NCI-H2227 (cell line): Measurements from ENCODE around the gene ITIH3.

Experiments
- DNase-seq: peaks from one replicate; lab custom pipeline; 2025; ENCODE audit not compliant: unreplicated experiment; lab: John Stamatoyannopoulos, UW

Gene ITIH3

DNA sequence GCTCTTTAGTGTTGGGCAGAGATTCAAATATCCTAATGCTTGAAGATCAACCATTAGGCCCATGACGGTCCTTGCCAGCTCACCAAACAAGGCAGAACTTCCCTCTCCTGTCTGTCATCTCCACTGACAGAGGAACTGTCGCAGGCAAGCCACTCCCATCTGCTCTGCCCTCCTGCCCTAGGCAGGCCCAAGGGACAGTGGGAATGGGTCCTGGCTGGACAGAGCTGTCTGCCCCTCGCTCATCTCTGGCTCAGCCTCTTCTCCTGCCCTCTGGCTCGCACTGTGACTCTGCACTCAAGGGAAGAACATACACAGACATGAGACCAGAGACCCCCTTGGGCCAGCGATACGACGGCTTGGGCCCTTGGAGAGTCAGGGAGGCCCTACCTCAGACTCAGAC is 47.8 kb downstream of the ITIH3 start:
- DNase-seq = no peak

DNA sequence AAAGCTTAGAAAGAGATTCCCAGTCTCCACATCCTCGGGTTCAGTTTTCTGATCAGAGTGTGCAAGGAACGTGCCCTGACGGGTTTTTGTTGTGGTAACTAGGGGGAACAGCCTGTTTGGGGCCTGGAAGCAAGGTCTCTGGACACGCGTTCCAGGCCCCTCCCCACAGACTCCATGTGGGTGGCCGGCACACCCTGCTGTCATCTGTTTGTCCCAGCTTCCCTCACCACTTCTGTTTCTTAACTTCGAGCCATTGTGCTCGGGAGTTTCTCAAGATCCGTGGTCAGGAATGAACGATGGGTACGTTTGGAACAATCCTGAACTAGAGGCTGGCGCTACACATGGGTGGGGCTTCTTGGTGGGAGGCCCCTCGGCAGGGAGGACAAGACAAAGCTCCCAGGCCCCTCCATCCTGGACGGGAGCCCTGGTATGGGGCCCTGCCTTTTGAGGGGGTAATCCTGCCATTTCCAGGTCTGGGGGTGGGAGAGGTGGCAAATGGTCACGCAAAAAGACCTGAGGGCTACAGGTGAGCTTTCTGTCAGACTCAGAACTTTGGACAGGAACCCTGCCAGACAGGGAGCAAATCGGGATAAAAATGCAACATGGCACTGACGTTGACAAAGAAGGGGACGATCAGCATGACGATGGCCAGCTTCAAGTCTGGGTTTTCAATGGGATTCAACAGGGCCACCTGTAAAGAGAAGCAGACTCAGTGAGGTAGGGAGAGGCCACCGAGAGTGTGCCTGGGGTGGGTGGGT is 48.7 kb downstream of the ITIH3 start:
- DNase-seq = no peak

DNA sequence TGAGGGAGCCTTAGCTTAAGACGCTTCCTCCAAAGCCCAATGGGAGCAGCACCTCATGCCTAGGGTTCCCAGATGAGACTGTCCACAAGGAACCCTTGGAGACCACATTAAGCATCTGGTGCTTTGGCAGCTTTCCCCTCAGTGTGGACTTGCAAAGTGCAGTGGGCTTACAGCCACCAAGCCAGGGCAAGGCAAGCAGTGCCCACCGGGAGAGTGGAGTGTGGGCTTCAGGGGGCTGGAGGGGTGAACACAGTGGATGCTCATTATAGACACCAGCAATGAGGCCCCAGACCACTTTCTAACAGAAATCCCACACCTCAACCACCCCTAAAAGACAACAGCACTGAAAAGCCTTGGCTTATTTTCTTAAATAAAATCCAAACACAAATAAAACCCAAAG is 49.3 kb downstream of the ITIH3 start:
- DNase-seq = no peak

DNA sequence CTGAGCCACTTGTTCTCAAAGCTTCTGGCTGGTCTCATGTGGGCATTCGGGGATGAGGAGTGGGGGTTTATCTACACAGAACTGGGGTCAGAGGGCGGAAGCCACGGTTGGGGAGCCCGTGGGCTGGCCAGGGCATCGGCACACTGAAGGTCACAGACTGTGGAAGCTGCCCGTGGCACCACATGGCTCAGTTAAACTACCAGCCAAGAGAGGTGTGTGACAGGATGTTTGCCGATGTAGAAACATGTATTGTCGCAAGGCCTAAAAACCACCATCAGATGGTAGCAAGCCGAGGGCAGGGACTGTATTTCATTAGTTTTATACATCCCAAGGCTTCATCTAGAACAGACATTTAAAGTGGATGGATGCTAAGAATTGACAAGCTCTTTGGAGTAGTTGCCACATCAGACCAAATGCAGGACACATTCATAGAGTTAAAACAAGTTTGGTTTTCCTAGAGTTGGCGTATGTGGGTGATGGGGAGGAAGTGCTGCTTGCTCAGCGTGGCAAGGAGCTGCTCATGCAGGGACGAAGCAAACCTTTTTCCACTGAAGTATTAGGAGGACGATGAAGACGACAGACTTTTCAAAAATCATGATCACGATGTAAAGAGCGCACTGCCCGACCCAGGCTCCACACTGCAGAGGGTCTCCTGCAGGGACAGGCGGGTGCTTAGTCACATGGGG is 49.8 kb downstream of the ITIH3 start:
- no peak for DNase-seq

DNA sequence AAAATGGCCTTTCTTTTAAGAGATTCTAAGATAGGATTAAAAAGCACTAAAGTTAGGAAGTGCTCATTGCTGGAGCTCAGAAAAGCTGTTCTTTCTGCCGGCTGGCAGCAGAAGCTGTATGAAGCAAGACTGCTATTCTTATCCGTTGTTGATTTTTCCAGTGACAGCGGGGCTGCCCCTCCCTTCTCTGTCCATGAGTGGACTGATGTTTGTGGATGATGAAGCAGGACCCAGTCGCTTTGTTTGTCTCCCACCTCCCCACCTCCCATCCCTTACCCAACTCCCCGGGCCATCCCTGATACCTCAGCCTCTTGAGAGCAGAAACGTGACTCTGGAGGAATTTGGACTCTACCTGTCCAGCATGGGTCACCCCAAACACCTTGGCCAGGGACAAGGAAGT is 50.6 kb downstream of the ITIH3 start:
- DNase-seq = no peak

DNA sequence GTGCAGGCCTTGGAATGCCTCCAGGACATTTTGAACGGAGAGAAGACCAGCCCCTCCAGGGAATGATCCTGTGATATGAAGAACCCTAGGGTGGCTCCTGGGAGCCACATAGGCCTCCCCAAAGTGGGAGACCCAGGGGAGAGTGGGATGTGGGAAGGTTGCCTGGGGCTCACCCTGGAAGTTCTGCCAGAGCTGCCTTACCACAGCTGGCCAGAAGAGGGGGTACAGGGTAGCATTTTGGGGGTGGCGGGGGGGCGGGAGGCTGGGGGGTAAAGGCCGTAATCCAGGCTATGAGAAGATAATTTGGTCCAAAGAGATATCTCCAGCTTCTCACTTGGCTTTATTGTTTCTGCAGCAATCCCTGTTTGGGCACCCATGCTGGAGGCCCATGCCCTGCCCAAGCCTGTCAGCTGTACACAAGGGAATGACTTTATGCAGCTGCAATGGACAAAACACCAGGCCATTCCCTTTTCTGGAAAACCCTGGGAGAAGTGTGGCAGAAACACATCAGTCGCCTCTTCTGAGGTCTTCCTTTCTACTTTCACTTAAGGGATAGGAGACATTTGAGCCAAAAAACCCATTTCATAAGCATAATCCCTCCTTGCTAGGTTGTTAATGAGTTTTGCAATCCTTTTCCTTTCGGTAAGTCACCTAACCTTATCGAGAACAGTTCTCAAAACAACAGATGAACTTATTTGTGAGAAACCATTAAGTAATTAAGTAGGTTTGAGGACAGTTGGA is 51.3 kb downstream of the ITIH3 start:
- no peak for DNase-seq

DNA sequence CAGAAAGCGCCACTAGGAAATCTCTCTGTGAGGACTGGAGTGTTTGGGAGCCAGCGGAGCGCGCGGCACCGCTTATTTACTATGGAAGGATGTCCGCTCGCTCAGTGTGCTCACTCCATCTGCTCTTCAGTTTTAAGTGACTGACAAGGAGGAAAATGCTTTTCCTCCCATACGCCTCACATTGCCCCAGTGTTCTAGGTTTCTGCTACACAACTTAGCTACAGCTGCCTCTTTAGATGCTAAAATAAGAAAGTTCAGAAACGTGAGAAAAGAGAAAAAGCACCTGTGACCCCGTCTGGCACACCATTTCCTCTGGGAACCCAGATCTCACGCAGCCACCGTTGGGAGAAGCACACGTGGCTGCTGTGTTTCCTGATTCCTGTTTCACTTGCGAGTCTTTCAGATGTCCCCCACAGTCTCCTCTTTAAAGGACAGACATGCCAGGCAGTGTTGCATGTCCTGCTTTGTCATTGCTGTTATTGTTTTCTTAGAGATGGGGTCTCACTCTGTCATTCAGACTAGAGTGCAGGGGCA is 51.9 kb downstream of the ITIH3 start:
- no peak for DNase-seq

DNA sequence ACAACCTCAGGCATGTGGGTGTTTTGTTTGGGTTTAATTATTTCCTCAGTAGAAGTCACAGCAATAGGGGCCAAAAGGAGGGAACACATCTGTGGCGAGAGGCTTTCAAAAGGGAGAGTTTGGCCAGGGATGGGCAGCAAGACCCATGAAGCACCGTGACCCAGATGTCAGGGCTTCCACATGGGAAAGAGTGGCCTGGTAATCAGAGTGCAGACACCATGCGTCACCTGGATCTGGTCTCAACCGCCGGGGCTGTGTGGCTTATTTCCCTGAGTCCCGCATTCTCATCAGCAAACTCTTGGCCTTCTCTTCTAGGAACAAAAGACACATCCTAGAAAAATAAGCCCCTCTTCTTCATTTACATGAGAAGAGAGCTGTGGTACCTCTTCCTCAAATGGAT is 52.6 kb downstream of the ITIH3 start:
- no peak for DNase-seq

DNA sequence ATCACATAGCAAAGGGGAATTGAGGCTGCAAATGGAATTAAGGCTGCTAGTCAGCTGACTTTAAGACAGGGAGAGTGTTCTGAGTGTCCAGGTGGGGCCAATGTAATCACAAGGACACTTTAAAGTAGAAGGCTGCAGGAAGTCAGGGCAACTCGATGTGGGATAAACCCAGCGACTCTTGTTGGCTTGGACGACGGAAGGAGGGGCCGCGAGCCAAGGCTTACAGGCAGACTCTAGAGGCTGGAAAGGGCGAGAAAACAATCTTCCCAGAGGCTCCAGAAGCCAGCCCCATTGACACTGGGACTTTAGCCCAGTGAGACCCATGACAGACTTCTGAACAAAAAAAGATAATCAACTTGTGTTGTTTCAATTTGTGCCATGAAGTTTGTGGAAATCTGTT is 53.1 kb downstream of the ITIH3 start:
- no peak for DNase-seq

DNA sequence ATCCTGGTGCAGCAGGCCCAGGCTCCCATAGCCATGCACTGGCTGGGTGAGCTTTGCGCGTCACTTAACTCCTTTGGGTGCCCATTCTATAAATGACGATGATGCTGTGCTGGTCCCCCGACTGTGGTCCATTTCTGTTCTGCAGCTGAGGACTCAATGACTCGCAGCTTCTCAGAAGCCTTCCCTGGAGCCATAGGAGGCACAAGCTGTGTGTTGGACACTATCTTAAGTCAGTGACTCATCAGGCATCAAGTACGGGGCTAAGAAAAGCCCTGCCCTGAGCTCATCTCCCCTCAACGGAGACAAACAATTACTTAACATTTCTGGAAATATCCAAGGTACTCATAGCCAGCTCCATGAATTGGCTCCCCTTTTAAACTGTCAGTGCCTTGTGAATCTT is 54.0 kb downstream of the ITIH3 start:
- no peak for DNase-seq

DNA sequence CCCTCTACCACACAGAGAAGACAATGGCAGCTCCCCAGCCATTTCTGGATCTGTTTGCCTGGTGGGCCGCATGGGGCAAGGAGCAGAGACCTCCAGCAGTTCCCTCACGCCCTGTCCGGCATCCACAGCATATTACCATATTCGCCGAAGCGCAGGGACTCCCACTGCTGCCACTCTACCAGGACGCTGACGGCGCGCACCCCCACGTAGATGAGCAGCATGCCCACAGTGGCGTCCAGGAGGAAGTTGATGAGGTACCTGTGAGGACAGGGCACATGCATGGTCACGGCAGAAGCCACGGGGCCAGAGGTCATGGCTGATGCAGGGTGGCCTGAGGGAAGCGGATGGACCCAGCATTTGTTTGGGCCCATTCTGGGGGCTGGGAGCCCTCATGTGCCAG is 55.1 kb downstream of the ITIH3 start:
- DNase-seq = no peak

DNA sequence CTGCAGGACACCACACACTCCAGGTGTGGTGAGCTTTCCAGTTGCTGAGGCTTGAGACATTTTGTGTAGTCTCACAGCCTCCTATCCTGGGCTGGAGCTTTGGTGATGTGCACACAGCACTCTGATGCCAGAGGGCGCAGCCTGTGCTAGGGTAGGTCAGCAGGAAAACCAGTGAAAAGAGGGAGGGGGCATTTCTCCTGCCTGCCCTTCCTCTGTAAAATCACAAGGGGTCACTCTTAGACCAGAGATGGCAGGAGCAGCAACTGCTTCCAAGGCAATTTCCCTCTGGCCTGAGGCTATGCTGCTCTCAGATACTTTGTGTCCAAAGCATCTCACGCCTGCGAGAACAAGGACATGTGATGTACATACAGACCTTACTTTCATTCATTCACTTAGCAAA is 56.8 kb downstream of the ITIH3 start:
- peak; percentile 29 for DNase-seq

DNA sequence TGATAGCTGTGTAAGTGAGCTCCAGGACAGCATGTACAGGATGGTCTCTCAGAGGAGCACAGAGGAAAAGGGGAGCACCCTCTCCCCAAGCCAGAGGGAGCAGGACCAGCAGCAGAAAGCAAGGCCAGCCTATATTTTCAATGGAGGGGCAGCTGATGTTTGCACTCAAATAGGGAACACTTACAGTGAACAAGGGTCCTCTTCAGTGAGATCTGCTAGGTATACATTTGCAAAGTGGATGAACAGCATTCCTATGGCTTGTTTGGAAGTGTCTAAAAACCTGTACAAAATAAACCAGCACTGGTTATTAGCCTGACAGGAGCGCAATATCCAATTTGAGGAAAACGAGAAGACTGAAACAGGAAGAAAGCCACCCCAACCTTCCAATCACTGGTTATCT is 57.8 kb downstream of the ITIH3 start:
- DNase-seq = no peak

DNA sequence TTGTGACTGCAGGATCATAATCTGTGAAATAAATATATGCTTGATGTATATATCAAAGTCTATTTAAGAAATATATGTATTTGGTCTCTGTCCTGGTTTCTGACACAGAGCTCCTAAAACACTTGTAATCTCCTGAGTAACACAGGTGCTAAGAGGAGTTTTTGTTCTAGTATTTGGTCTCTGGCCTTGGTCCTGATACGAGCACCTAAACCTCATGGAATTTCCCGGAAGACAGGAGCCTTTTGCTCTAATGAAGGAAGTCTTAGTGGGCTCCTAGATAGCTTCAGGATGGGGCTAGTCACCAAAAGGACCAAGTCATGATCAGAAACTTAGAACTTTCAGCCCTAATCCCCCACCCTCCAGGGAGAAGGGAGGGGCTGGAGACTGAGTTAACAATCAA is 59.4 kb downstream of the ITIH3 start:
- no peak for DNase-seq

DNA sequence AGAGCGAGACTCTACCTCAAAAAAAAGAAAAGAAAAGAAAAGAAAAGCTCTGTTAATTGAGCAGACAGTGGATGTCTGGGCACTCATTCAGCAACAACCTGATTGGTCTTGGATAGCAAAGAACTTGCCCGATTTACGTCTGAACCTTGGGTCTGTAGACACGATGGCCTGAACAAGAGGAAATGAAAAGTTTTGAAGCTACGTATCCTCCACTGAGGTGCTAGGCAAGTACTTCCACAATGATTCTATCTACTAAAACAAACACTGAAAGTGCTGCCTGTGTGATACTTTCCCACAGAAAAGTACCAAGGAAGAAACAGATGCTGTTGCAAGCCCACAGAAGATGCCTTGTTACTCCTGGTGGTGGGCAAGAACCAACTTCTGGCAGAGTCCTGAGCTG is 62.1 kb downstream of the ITIH3 start:
- DNase-seq = no peak

DNA sequence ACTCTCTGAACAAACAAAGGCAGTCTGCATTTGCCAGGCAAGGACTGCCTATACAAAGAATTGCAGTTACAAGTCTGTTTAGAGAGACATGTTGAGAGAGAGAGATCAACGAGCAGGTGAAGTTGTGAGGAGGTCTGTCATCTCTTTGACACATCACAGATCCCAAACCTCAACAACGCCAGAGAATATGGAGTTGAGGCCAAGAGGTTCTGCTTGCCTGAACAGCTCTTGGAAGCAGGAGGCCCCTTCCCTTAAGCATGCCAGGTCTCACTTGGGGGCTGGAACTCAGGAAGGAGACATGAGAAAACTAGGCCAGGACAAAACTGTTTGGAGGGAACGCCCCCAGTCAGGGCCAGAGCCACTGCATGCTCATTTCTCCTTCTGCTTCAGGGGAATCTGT is 62.5 kb downstream of the ITIH3 start:
- no peak for DNase-seq

DNA sequence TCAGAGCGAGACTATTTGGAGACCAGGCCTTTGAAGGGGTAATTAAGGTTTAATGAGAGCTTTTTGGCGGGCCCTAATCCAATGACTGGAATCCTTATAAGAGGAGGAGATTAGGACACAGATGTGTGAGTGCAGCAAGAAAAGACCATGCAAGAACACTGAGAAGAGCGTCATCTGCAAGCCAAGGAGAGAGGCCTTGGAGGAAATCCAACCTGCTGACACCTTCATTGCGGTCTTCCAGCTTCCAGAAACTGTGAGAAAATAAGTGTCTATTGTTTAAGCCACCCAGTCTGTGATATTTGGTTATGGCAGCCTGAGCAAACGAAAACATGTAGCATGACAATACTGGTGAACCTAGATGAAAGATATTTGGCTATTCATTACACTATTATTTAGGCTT is 63.3 kb downstream of the ITIH3 start:
- no peak for DNase-seq
